ENCODE measurements around the gene KLHDC10. TPM values are rescaled to one million over a fixed set of nuclear protein-coding genes. Genes with fewer than 3 reads are reported as not detected.
"Not testable (repeated sequence)": the region's sequence is repeated elsewhere in the genome, so short reads cannot be mapped to it uniquely, and the experiment has no call there.

KLHDC10 gene
- total RNA-seq, 4 donors from 2014 or later: 17.8 to 26.9 (median 22.3) TPM

DNA sequence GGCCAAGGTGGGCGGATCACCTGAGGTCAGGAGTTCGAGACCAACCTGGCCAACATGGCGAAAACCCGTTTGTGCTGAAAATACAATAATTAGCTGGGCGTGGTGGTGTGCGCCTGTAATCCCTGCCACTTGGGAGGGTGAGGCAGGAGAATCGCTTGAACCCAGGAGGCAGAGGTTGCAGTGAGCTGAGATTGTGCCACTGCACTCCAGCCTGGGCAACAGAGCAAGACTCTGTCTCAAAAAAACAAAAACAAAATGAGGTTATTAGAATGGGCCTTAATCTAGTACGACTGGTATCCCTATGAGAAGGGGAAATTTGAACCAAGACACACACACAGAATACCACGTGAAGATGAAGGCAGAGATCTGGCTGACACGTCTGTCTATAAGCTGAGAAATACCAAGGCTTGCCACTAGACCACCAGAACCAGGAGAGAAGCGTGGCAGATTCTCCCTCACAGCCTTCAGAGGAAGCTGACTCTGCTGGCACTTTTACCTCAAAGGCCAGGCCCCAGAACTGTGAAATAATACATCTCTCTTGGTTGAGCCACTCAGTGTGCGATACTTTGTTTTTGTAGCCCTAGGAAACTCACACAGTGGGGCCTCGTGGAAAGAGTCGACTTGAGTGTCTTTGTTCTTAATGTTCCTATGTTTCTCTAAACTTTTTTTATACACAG lies 75.2 kb downstream of the KLHDC10 start:
- no peak overlapping the region for H3K4me3 ChIP-seq
- no peaks in the 10 kb centered on the region for H3K27me3 ChIP-seq
- TF ChIP-seq, protein P1, sequence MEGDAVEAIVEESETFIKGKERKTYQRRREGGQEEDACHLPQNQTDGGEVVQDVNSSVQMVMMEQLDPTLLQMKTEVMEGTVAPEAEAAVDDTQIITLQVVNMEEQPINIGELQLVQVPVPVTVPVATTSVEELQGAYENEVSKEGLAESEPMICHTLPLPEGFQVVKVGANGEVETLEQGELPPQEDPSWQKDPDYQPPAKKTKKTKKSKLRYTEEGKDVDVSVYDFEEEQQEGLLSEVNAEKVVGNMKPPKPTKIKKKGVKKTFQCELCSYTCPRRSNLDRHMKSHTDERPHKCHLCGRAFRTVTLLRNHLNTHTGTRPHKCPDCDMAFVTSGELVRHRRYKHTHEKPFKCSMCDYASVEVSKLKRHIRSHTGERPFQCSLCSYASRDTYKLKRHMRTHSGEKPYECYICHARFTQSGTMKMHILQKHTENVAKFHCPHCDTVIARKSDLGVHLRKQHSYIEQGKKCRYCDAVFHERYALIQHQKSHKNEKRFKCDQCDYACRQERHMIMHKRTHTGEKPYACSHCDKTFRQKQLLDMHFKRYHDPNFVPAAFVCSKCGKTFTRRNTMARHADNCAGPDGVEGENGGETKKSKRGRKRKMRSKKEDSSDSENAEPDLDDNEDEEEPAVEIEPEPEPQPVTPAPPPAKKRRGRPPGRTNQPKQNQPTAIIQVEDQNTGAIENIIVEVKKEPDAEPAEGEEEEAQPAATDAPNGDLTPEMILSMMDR (IDR thresholded peaks at IDR 0.05): no peak
- TF ChIP-seq POLR2A (IDR thresholded peaks at IDR 0.05) (no peak), EP300 (IDR thresholded peaks at IDR 0.05) (no peak), POLR2AphosphoS5 (IDR thresholded peaks at IDR 0.05) (no peak)
- DNase-seq (ENCODE audit: low spot score in 2 of 2): no peak
- 84% methylated on average over 14 of the region's 14 CpGs for WGBS
- H3K36me3 ChIP-seq: no peaks in the 10 kb centered on the region
- no peaks in the 10 kb centered on the region for H3K9me3 ChIP-seq
- H3K4me1 ChIP-seq: peaks cover 18% of the 10 kb centered on the region
- H3K27ac ChIP-seq: no peak overlapping the region

DNA sequence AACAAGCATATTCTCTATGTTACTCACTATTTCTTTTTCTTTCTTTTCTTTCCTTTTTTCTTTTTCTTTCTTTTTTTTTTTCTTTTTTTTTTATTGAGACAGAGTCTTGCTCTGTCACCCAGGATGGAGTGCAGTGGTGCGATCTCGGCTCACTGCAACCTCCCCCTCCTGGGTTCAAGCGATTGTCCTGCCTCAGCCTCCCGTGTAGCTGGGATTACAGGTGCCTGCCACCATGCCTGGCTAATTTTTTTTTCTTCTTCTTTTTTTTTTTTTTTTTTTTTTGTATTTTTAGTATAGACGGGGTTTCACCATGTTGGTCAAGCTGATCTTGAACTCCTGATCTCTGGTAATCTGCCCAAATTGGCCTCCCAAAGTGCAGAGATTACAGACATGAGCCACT lies 75.8 kb downstream of the KLHDC10 start:
- H3K36me3 ChIP-seq: not testable (repeated sequence)

DNA sequence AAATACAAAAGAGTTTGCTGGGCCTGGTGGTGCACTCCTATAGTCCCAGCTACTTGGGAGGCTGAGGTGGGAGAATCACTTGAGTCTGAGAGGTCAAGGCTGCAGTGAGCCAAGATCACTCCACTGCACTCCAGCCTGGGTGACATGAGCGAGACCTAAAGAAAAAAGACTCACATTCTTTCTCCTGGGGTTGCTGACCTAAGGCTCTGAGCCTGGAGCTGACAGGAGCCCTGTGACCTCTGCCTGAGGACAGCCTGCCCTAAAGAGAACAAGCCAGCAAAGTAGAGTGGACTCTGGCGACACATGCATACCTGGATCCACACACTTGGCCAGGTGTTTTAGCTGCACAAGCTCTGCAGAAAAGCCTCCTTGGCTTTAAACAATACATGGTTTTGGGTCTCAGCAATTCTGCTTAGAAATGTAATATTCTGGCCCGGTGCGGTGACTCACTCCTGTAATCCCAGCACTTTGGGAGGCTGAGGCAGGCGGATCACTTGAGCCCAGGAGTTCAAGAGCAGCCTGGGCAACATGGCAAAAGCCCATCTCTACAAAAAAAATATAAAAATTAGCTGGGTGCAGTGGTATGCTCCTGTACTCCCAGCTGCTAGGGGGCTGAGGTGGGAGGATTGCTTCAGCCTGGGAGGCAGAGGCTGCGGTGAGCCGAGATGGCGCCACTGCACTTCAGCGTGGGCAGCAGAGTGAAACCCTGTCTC lies 76.5 kb downstream of the KLHDC10 start:
- peaks cover 5% of the 10 kb centered on the region for H3K4me1 ChIP-seq
- 93% methylated on average over 8 of the region's 9 CpGs for WGBS
- H3K27me3 ChIP-seq: no peaks in the 10 kb centered on the region
- no peaks in the 10 kb centered on the region for H3K36me3 ChIP-seq
- no peaks in the 10 kb centered on the region for H3K9me3 ChIP-seq
- no peak for DNase-seq (ENCODE audit: low spot score in 2 of 2)
- no peak overlapping the region for H3K4me3 ChIP-seq
- TF ChIP-seq POLR2A (IDR thresholded peaks at IDR 0.05) (no peak), EP300 (IDR thresholded peaks at IDR 0.05) (no peak), POLR2AphosphoS5 (IDR thresholded peaks at IDR 0.05) (no peak)
- TF ChIP-seq, protein P1 (IDR thresholded peaks at IDR 0.05): no peak
- no peak overlapping the region for H3K27ac ChIP-seq

More for the DNA sequence above, 75.8 kb downstream of the KLHDC10 start:
- WGBS: 96% methylated on average over 5 of the region's 5 CpGs
- not testable (repeated sequence) for DNase-seq (ENCODE audit: low spot score in 2 of 2); H3K9me3 ChIP-seq; H3K4me3 ChIP-seq; H3K27ac ChIP-seq; H3K27me3 ChIP-seq
- H3K4me1 ChIP-seq: peaks cover 12% of the 10 kb centered on the region

DNA sequence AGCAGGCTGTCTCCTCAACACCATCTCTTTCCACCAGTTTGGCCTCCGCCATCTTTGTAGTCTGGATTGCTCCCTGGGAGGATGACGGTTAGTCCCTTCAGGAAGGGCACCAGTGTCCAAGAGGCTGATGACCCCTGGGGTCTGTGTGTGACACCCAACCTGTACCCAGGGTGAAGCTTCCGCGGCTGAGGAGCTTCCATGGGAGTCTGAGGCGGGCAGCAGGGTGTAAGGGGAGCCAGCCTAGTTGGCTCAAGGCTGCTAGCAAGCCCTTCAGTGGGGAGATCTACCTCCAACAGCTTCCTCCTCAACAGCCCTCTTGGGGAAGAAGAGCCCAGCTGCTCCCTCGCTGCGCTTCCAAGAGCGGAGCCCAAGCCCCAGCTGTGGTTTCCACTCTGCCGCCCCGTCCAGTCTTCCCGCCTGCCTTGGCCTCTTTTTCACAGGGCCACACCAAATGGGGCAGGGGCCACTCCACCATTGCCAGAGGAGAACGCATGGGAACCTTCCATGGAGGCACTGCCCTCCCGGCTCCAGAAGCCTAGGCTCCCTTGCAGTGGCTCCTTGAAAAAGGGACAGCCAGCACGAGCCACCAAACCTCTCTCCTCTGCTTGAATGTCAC lies 77.5 kb downstream of the KLHDC10 start:
- Histone ChIP-seq H3K4me1 (peaks cover 1% of the 10 kb centered on the region), H3K27ac (no peak overlapping the region), H3K4me3 (no peak overlapping the region), H3K9me3 (no peaks in the 10 kb centered on the region), H3K36me3 (no peaks in the 10 kb centered on the region), H3K27me3 (no peaks in the 10 kb centered on the region)
- TF ChIP-seq, protein P1 (IDR thresholded peaks at IDR 0.05): no peak
- TF ChIP-seq EP300 (IDR thresholded peaks at IDR 0.05): no peak
- no peak for TF ChIP-seq POLR2A (IDR thresholded peaks at IDR 0.05)
- no peak for TF ChIP-seq POLR2AphosphoS5 (IDR thresholded peaks at IDR 0.05)
- 94% methylated on average over 14 of the region's 14 CpGs for WGBS
- DNase-seq (ENCODE audit: low spot score in 2 of 2): no peak

DNA sequence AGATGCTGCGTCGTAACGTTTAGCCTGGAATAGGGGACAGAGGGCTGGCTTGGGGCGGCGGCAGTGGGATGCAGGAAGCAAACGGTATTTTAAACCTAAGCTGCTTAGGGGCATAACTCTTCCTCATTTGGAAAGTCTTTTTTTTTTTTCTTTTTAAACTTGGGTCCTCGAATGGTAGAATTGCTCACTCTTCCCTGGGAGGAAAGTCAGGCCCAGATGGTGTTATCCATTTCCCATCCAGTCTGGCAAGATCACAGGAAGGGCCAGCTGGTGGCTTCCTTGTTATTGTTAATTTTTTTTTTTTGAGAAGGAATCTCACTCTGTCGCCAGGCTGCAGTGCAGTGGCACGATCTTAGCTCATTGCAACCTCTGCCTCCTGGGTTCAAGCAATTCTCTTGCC lies 78.2 kb downstream of the KLHDC10 start:
- DNase-seq (ENCODE audit: low spot score in 2 of 2): no peak
- WGBS: 69% methylated on average over 9 of the region's 9 CpGs
- Histone ChIP-seq H3K27me3 (no peaks in the 10 kb centered on the region), H3K36me3 (no peaks in the 10 kb centered on the region), H3K9me3 (no peaks in the 10 kb centered on the region), H3K27ac (no peak overlapping the region), H3K4me1 (peaks cover 9% of the 10 kb centered on the region), H3K4me3 (no peak overlapping the region)
- TF ChIP-seq EP300 (IDR thresholded peaks at IDR 0.05) (no peak), POLR2AphosphoS5 (IDR thresholded peaks at IDR 0.05) (no peak)
